H1 (cell line): ENCODE data around the gene SNTG2. TPM values are rescaled to one million over a fixed set of nuclear protein-coding genes. Genes with fewer than 3 reads are reported as not detected.

Experiments
- FOSL1 ChIP-seq: IDR thresholded peaks from 2 replicates; pipeline ENCODE4 v1.6.1; 2011; ENCODE audit warnings: mild to moderate bottlenecking, low read depth, low read length, moderate library complexity; ENCODE audit not compliant: insufficient read depth
- polyA plus RNA-seq, 7 experiments: library from polyadenylated mRNA; depleted of rRNA in 3 of 7; stranded (reverse) in 5 of 7; unstranded in 2 of 7; fragments of >200 nt in 5 of 7; fragments of 200-250 nt in 2 of 7; gene quantifications; 1 replicate in 5 of 7; 2 replicates in 1 of 7; 4 replicates in 1 of 7; pipeline versions ENCODE4 v1.2.1 to v1.2.3, GENCODE V29; 2011 to 2013; ENCODE audit warnings: missing spikeins in 2 of 7, mixed read lengths in 2 of 7
- total RNA-seq: library from RNA; stranded (reverse); fragmentation: NEBNext Ultra II Directional; extraction: Animal tissue kit (Norgen Biotek cat#: 25700); gene quantifications from 2 replicates; pipeline ENCODE4 v1.2.1, GENCODE V29; 2021
- TF ChIP-seq, protein P1 (sequence below): IDR thresholded peaks from 2 replicates; pipeline ENCODE4 v1.6.1; 2011; ENCODE audit warnings: low read length, improper control_type of control experiment
- TF ChIP-seq, protein P2 (sequence below), 3 experiments: IDR thresholded peaks; 1 replicate in 2 of 3; 2 replicates in 1 of 3; pipeline versions ENCODE4 v1.5.1 to v1.6.1; 2011; ENCODE audit warnings: low read length in 3 of 3, mild to moderate bottlenecking in 3 of 3, inconsistent platforms in 2 of 3, low read depth in 1 of 3, moderate library complexity in 1 of 3; ENCODE audit not compliant: insufficient read depth in 1 of 3; ENCODE audit errors: control extremely low read depth in 1 of 3

Gene SNTG2
- total and polyA plus RNA-seq, 2 of the 8 experiments (the other 6 are each of a cell fraction or from before 2014, with no cell fraction given): 6.6 to 18.1 TPM

DNA sequence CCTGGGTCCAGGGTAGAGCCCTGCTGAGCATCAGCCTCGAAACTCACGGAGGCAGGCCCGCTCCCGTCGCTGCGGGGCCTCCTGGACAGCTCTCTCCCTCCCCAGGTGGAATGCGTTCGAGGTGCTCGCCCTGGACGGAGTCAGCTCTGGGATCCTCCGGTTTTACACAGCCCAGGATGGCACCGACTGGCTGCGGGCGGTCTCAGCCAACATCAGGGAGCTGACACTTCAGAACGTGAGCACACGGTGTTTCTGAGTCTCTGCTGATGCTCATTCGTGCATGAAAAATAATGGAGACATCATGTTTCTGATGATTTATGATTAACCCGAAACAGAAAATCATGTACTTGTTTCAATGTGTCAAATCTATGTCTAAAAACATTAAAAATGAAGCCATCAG, 287.1 kb downstream of the SNTG2 start (continued):
- no peak for TF ChIP-seq FOSL1
- TF ChIP-seq, protein P1, sequence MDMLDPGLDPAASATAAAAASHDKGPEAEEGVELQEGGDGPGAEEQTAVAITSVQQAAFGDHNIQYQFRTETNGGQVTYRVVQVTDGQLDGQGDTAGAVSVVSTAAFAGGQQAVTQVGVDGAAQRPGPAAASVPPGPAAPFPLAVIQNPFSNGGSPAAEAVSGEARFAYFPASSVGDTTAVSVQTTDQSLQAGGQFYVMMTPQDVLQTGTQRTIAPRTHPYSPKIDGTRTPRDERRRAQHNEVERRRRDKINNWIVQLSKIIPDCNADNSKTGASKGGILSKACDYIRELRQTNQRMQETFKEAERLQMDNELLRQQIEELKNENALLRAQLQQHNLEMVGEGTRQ: no peak
- TF ChIP-seq, protein P2, sequence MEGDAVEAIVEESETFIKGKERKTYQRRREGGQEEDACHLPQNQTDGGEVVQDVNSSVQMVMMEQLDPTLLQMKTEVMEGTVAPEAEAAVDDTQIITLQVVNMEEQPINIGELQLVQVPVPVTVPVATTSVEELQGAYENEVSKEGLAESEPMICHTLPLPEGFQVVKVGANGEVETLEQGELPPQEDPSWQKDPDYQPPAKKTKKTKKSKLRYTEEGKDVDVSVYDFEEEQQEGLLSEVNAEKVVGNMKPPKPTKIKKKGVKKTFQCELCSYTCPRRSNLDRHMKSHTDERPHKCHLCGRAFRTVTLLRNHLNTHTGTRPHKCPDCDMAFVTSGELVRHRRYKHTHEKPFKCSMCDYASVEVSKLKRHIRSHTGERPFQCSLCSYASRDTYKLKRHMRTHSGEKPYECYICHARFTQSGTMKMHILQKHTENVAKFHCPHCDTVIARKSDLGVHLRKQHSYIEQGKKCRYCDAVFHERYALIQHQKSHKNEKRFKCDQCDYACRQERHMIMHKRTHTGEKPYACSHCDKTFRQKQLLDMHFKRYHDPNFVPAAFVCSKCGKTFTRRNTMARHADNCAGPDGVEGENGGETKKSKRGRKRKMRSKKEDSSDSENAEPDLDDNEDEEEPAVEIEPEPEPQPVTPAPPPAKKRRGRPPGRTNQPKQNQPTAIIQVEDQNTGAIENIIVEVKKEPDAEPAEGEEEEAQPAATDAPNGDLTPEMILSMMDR (IDR thresholded peaks at IDR 0.05; ENCODE audit: control extremely low read depth in 1 of 3, insufficient read depth in 1 of 3, low read depth in 1 of 3, low read length in 3 of 3): no peak
